Osteoblast (primary cell): ENCODE data around the gene CSMD2. TPM values are rescaled to one million over a fixed set of nuclear protein-coding genes. Genes with fewer than 3 reads are reported as not detected.

Experiments
- DNase-seq: peaks from one replicate; pipeline ENCODE4 v3.0.0; 2011; ENCODE audit warnings: low spot score, mixed read lengths; ENCODE audit not compliant: insufficient read length; ENCODE audit errors: missing footprints
- H2AFZ ChIP-seq: 2 replicates; pipeline ENCODE4 v1.6.0; 2011; ENCODE audit warnings: mild to moderate bottlenecking, low read length
- H3K27ac ChIP-seq: 2 replicates; pipeline ENCODE4 v1.5.1; 2011; ENCODE audit warnings: mild to moderate bottlenecking, low read depth, low read length, moderate library complexity
- H3K27me3 ChIP-seq: 2 replicates; pipeline ENCODE4 v1.6.0; 2012; ENCODE audit warnings: mild to moderate bottlenecking, control low read depth, inconsistent platforms, low read length, moderate library complexity; ENCODE audit not compliant: insufficient read depth
- H3K36me3 ChIP-seq: 2 replicates; pipeline ENCODE4 v1.5.1; 2011; ENCODE audit warnings: mild to moderate bottlenecking, low read length, control low read depth, moderate library complexity; ENCODE audit not compliant: insufficient read depth
- H3K4me1 ChIP-seq: 2 replicates; pipeline ENCODE4 v1.5.1; 2011; ENCODE audit warnings: mild to moderate bottlenecking, low read length, control low read depth, moderate library complexity; ENCODE audit not compliant: insufficient read depth
- H3K4me2 ChIP-seq: 2 replicates; pipeline ENCODE4 v1.6.0; 2011; ENCODE audit warnings: mild to moderate bottlenecking, low read length; ENCODE audit not compliant: insufficient read depth
- H3K4me3 ChIP-seq: fragments of 200-600 bp; sonication (generic); 3 replicates; pipeline ENCODE4 v1.5.1; 2012; ENCODE audit warnings: mild to moderate bottlenecking, low read length, inconsistent platforms; ENCODE audit not compliant: insufficient read depth
- H3K79me2 ChIP-seq: 2 replicates; pipeline ENCODE4 v1.6.0; 2012; ENCODE audit warnings: mild to moderate bottlenecking, low read length, control low read depth, inconsistent platforms; ENCODE audit not compliant: insufficient read depth
- H3K9me3 ChIP-seq: 2 replicates; pipeline ENCODE4 v1.5.1; 2011; ENCODE audit warnings: low read depth, low read length, control low read depth
- H4K20me1 ChIP-seq: 2 replicates; pipeline ENCODE4 v1.6.0; 2012; ENCODE audit warnings: mild to moderate bottlenecking, low read length, control low read depth; ENCODE audit not compliant: insufficient read depth
- CTCF ChIP-seq: IDR thresholded peaks from 2 replicates; pipeline ENCODE4 v1.5.1; 2011; ENCODE audit warnings: mild to moderate bottlenecking, low read depth, low read length, moderate library complexity; ENCODE audit errors: extremely low read depth
- total RNA-seq: library from RNA; depleted of rRNA; stranded (reverse); fragments of >200 nt; gene quantifications from 2 replicates; pipeline ENCODE4 v1.2.3, GENCODE V29; 2012

CSMD2 gene
- total RNA-seq, 1 donor, result 0.36 TPM

- Histone ChIP-seq H3K4me2 (no peak overlapping the region), H3K27ac (no peak overlapping the region), H3K36me3 (no peaks in the 10 kb centered on the region), H4K20me1 (no peaks in the 10 kb centered on the region), H3K27me3 (no peaks in the 10 kb centered on the region), H3K4me1 (no peaks in the 10 kb centered on the region), H3K4me3 (no peak overlapping the region), H3K79me2 (no peaks in the 10 kb centered on the region), H3K9me3 (no peaks in the 10 kb centered on the region), H2AFZ (no peak overlapping the region)
- TF ChIP-seq CTCF, result no peak
- DNase-seq, result no peak
These were observed 204.7 kb downstream of the CSMD2 start for GRCh38 chr1:33960188-33960895.

GRCh38 chr1:33957854-33958253 is 207.2 kb downstream of the CSMD2 start:
- Histone ChIP-seq H3K79me2 (no peaks in the 10 kb centered on the region), H2AFZ (no peak overlapping the region), H3K4me1 (no peaks in the 10 kb centered on the region), H3K4me3 (no peak overlapping the region), H3K36me3 (no peaks in the 10 kb centered on the region), H3K4me2 (no peak overlapping the region), H3K27ac (no peak overlapping the region), H4K20me1 (no peaks in the 10 kb centered on the region), H3K27me3 (no peaks in the 10 kb centered on the region), H3K9me3 (no peaks in the 10 kb centered on the region)
- DNase-seq, result no peak
- no peak for TF ChIP-seq CTCF

- Histone ChIP-seq H3K4me3 (no peak overlapping the region), H3K79me2 (no peaks in the 10 kb centered on the region), H3K27ac (no peak overlapping the region), H2AFZ (no peak overlapping the region), H3K27me3 (no peaks in the 10 kb centered on the region), H3K36me3 (no peaks in the 10 kb centered on the region), H3K4me1 (no peaks in the 10 kb centered on the region), H3K4me2 (no peak overlapping the region), H3K9me3 (no peaks in the 10 kb centered on the region), H4K20me1 (no peaks in the 10 kb centered on the region)
- no peak for DNase-seq
- no peak for TF ChIP-seq CTCF
These were observed 209.9 kb downstream of the CSMD2 start for GRCh38 chr1:33955096-33955495.

GRCh38 chr1:33949570-33949969 is 215.5 kb downstream of the CSMD2 start:
- Histone ChIP-seq H3K4me3 (no peak overlapping the region), H3K27ac (no peak overlapping the region), H3K4me2 (no peak overlapping the region), H3K36me3 (no peaks in the 10 kb centered on the region), H3K79me2 (no peaks in the 10 kb centered on the region), H4K20me1 (no peaks in the 10 kb centered on the region), H3K4me1 (no peaks in the 10 kb centered on the region), H3K9me3 (no peaks in the 10 kb centered on the region), H2AFZ (no peak overlapping the region), H3K27me3 (no peaks in the 10 kb centered on the region)
- TF ChIP-seq CTCF, result no peak
- DNase-seq, result no peak
